Calu3 (cell line): ENCODE data around the gene SLC66A3. TPM values are rescaled to one million over a fixed set of nuclear protein-coding genes. Genes with fewer than 3 reads are reported as not detected.

Experiments
- BruUV-seq: library from RNA; stranded (reverse); fragments of 400-500 nt; replicated peaks from 2 replicates; lab custom pipeline; 2021; lab: Mats Ljungman, UMichigan
- CTCF ChIA-PET: fragments of 300-600 bp; sonication (Branson Sonifier 250); formaldehyde crosslinking; loops from one replicate; lab custom pipeline; 2022; ENCODE audit warnings: antibody characterized with exemption; lab: Charles Lee
- DNase-seq: peaks from one replicate; pipeline ENCODE4 v3.0.0; 2022
- H3K27ac Mint-ChIP-seq: one replicate; pipeline ENCODE4 v1.8.0; 2022; ENCODE audit warnings: mixed read lengths; ENCODE audit not compliant: unreplicated experiment
- H3K27me3 Mint-ChIP-seq: one replicate; pipeline ENCODE4 v1.8.0; 2022; ENCODE audit warnings: mixed read lengths; ENCODE audit not compliant: unreplicated experiment
- H3K36me3 Mint-ChIP-seq: one replicate; pipeline ENCODE4 v1.8.0; 2022; ENCODE audit warnings: mild to moderate bottlenecking, moderate library complexity, mixed read lengths; ENCODE audit not compliant: insufficient read depth, unreplicated experiment
- H3K4me1 Mint-ChIP-seq: one replicate; pipeline ENCODE4 v1.8.0; 2022; ENCODE audit warnings: mild to moderate bottlenecking, low read depth, mixed read lengths; ENCODE audit not compliant: unreplicated experiment
- H3K4me3 Mint-ChIP-seq: one replicate; pipeline ENCODE4 v1.8.0; 2022; ENCODE audit warnings: mild to moderate bottlenecking, low read depth, moderate library complexity, mixed read lengths; ENCODE audit not compliant: unreplicated experiment
- H3K9me3 Mint-ChIP-seq: one replicate; pipeline ENCODE4 v1.8.0; 2022; ENCODE audit warnings: low read depth, mixed read lengths; ENCODE audit not compliant: unreplicated experiment
- intact Hi-C: fragments of 100-400 bp; cut with micrococcal nuclease; formaldehyde crosslinking; loops from one replicate; pipeline ENCODE4 v1.10.0; 2022; ENCODE audit not compliant: unreplicated experiment
- total RNA-seq: library from RNA; stranded (reverse); gene quantifications from 2 replicates; pipeline ENCODE4 v1.2.3, GENCODE V29; 2022
- TF ChIP-seq, protein P1 (sequence below): fragments of 200-600 bp; IDR thresholded peaks from one replicate; pipeline ENCODE4 v1.8.0; 2022; ENCODE audit warnings: antibody characterized with exemption; ENCODE audit not compliant: unreplicated experiment

Gene SLC66A3
- total RNA-seq, 1 experiment from 2014 or later, result 13.5 TPM

DNA sequence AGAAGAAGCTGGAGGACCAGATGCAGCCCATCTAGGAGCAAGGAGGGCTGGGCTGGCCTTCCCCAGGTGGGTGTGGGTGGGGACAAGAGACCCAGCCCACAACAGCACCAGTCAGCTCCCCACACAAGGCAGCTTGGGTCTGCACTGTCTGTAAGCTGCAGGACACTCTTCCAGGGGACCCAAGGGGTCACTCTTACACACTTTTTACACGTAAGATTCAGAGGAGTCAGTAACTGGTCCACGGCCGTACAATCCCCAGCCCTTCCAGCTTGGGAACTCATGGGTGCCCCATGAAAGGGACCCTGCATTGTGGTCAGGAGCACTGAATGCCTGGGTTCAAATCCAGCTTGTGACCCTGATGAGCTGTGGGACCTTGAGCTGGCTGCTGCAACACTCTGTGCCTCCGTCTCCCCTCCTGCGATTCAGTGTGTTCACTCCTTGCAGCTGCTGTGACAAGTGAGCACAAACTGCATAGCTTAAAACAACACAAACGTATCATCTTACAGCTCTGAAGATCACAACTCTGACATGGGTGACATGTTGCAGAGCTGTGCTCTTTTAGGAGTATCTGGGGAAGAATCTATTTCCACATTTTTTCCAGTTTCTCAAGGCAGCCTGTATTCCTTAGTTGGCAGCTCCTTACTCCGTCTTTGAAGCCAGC is 11.1 kb upstream of the SLC66A3 start:
- H3K4me3 Mint-ChIP-seq, result no peak overlapping the region
- no peak overlapping the region for H3K27ac Mint-ChIP-seq
- intact Hi-C loops, result no loop called here
- BruUV-seq, result no TSS peak
- H3K4me1 Mint-ChIP-seq, result no peaks in the 10 kb centered on the region
- CTCF ChIA-PET, result interaction anchor here (0.7 kb wide), 2 partner anchors 69 to 212 kb away, joined by 3 read pairs; no protein-coding TSS in a partner anchor
- peaks cover 47% of the 10 kb centered on the region for H3K27me3 Mint-ChIP-seq
- TF ChIP-seq, protein P1, sequence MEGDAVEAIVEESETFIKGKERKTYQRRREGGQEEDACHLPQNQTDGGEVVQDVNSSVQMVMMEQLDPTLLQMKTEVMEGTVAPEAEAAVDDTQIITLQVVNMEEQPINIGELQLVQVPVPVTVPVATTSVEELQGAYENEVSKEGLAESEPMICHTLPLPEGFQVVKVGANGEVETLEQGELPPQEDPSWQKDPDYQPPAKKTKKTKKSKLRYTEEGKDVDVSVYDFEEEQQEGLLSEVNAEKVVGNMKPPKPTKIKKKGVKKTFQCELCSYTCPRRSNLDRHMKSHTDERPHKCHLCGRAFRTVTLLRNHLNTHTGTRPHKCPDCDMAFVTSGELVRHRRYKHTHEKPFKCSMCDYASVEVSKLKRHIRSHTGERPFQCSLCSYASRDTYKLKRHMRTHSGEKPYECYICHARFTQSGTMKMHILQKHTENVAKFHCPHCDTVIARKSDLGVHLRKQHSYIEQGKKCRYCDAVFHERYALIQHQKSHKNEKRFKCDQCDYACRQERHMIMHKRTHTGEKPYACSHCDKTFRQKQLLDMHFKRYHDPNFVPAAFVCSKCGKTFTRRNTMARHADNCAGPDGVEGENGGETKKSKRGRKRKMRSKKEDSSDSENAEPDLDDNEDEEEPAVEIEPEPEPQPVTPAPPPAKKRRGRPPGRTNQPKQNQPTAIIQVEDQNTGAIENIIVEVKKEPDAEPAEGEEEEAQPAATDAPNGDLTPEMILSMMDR, result no peak
- H3K36me3 Mint-ChIP-seq, result no peaks in the 10 kb centered on the region
- no peaks in the 10 kb centered on the region for H3K9me3 Mint-ChIP-seq
- DNase-seq, result no peak

DNA sequence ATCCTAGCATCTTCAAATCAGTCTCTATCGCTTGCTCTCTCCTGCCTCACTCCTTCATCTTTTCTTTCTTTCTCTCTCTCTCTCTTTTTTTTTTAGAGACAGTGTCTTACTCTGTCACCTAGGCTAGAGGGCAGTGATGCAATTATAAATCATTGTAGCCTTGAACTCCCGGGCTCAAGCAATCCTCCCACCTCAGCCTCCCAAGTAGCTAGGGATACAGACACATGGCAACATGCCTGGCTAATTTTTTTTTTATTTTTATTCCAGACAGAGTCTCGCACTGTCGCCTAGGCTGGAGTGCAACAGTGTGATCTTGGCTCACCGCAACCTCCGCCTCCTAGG is 10.6 kb upstream of the SLC66A3 start:
- Mint-ChIP-seq H3K36me3 (no peaks in the 10 kb centered on the region), H3K27me3 (peaks cover 47% of the 10 kb centered on the region), H3K4me1 (no peaks in the 10 kb centered on the region), H3K9me3 (no peaks in the 10 kb centered on the region), H3K4me3 (no peak overlapping the region), H3K27ac (no peak overlapping the region)
- CTCF ChIA-PET, result interaction anchor here (0.7 to 1.3 kb wide), 2 partner anchors 12 to 70 kb away, joined by 3 to 6 read pairs; a partner anchor contains a TSS
- intact Hi-C loops, result no loop called here
- no TSS peak for BruUV-seq
- TF ChIP-seq, protein P1, result no peak
- DNase-seq, result no peak

DNA sequence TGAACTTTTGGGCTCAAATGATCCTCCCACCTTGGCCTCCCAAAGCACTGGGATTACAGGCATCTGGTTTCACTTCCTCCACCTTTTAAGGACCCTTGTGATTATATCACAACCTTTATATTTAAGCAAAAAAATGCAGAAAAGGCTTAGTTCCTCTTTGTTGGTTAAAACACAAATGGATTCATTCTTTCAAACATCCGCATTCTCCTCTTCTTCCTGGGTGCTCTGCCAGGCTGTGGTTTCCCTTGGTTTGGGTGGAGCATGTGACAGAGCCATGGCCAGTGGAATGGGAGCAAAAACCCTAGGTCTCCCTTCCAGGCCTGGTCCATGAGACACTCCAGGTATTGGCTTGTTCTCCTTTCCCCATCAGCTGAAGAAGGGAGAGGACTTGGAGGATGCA is 9.9 kb upstream of the SLC66A3 start:
- BruUV-seq, result no TSS peak
- Mint-ChIP-seq H3K27ac (no peak overlapping the region), H3K36me3 (no peaks in the 10 kb centered on the region), H3K27me3 (peaks cover 47% of the 10 kb centered on the region), H3K9me3 (no peaks in the 10 kb centered on the region), H3K4me1 (no peaks in the 10 kb centered on the region), H3K4me3 (no peak overlapping the region)
- TF ChIP-seq, protein P1, result no peak
- intact Hi-C loops, result no loop called here
- CTCF ChIA-PET, result interaction anchor here (0.6 to 1.3 kb wide), 2 partner anchors 8 to 13 kb away, joined by 3 to 6 read pairs; a partner anchor contains a TSS
- DNase-seq, result peak; percentile 24

DNA sequence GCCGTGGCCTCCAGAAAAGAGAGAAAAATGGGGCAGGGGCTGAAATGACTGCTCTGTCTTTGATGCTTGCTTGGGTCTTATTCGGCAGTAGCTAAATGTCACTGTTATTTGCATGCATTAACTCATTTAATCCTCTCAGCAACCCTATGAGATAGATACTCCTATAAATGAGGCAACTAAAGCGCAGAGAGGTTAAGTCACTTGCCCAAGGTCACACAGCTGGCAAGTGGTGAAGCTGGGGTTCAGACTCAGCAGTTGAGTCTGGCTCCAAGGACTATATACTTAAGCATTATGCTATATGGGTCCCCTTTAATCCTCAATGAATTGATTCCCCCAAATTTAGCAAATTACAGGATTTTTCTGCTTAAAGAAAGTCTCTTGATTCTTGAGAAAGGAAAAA is 9.2 kb upstream of the SLC66A3 start:
- Mint-ChIP-seq H3K4me1 (no peaks in the 10 kb centered on the region), H3K4me3 (no peak overlapping the region), H3K9me3 (no peaks in the 10 kb centered on the region), H3K36me3 (no peaks in the 10 kb centered on the region), H3K27ac (no peak overlapping the region), H3K27me3 (peaks cover 42% of the 10 kb centered on the region)
- DNase-seq, result no peak
- CTCF ChIA-PET, result interaction anchor here (0.6 to 1.3 kb wide), 2 partner anchors 7 to 13 kb away, joined by 3 to 6 read pairs; a partner anchor contains a TSS
- TF ChIP-seq, protein P1, result no peak
- intact Hi-C loops, result no loop called here
- BruUV-seq, result no TSS peak
